Suprapubic skin (tissue), 4 donors: ENCODE measurements around the gene KCNK3.

ENCODE experiments used
- CTCF ChIP-seq, 2 donors: fragments of 200-600 bp in 1 of 2; fragments of 450-650 bp in 1 of 2; sonication (generic) in 1 of 2; IDR thresholded peaks; one replicate each; pipeline ENCODE4 v1.5.1; 2016 to 2019; ENCODE audit warnings: antibody characterized with exemption in 2 of 2, mild to moderate bottlenecking in 1 of 2, moderate library complexity in 1 of 2
- EP300 ChIP-seq: sonication (generic); formaldehyde crosslinking; IDR thresholded peaks from one replicate; pipeline ENCODE4 v1.6.1; 2017; ENCODE audit warnings: antibody characterized with exemption
- POLR2AphosphoS5 ChIP-seq, 3 donors: sonication (generic); formaldehyde crosslinking; IDR thresholded peaks; one replicate each; pipeline ENCODE4 v1.6.1; 2017; ENCODE audit warnings: antibody characterized with exemption in 3 of 3

GRCh38 chr2:26666671-26667070 is 25.9 kb upstream of the KCNK3 start:
- TF ChIP-seq POLR2AphosphoS5 (IDR thresholded peaks at IDR 0.05) (no peak), CTCF (IDR thresholded peaks at IDR 0.05) (no peak), EP300 (no peak)
